Measurements from ENCODE around the gene TLE6.

TLE6 gene

GRCh38 chr19:2977746-2978138 is 378 bp downstream of the TLE6 start:
- Histone ChIP-seq H3K36me3 (replicated peaks; ENCODE audit: insufficient read depth, low read length) (no peaks in the 10 kb centered on the region), H4K20me1 (ENCODE audit: insufficient read depth, low read length) (no peaks in the 10 kb centered on the region), H3K4me1 (ENCODE audit: low read length) (no peaks in the 10 kb centered on the region), H2AFZ (ENCODE audit: low read length) (no peak overlapping the region; the same call in 1 of the 2 replicates), H3K9me3 (replicated peaks; ENCODE audit: insufficient read depth, low read length) (no peaks in the 10 kb centered on the region), H3K4me2 (ENCODE audit: low read depth, low read length) (no peak overlapping the region), H3K79me2 (ENCODE audit: low read length) (no peaks in the 10 kb centered on the region), H3K4me3 (ENCODE audit: low read length) (no peak overlapping the region), H3K27ac (ENCODE audit: low read length) (no peak overlapping the region), H3F3A (ENCODE audit: insufficient read depth, low read length) (no peaks in the 10 kb centered on the region), H3K9me2 (replicated peaks; ENCODE audit: insufficient read depth, low read length) (no peaks in the 10 kb centered on the region), H3K9ac (ENCODE audit: low read length) (no peak overlapping the region), H3K27me3 (replicated peaks; ENCODE audit: insufficient read depth, low read length) (peaks cover 94% of the 10 kb centered on the region)
- TF ChIP-seq EZH2phosphoT487 (IDR thresholded peaks at IDR 0.05; ENCODE audit: low read length), result no peak
- TF ChIP-seq EZH2 (optimal IDR thresholded peaks at IDR 0.05; ENCODE audit: low read depth, low read length), result no peak
- no peak for TF ChIP-seq CTCF (IDR thresholded peaks at IDR 0.05; ENCODE audit: low read length)
- DNase-seq, result no peak

GRCh38 chr19:2978166-2978767 is 903 bp downstream of the TLE6 start:
- Histone ChIP-seq H3K9ac (ENCODE audit: low read length) (no peak overlapping the region), H3K36me3 (replicated peaks; ENCODE audit: insufficient read depth, low read length) (no peaks in the 10 kb centered on the region), H3K4me1 (ENCODE audit: low read length) (no peaks in the 10 kb centered on the region), H3K9me2 (replicated peaks; ENCODE audit: insufficient read depth, low read length) (no peaks in the 10 kb centered on the region), H4K20me1 (ENCODE audit: insufficient read depth, low read length) (no peaks in the 10 kb centered on the region), H3K4me3 (ENCODE audit: low read length) (no peak overlapping the region), H3K27me3 (replicated peaks; ENCODE audit: insufficient read depth, low read length) (peaks cover 94% of the 10 kb centered on the region), H3K9me3 (replicated peaks; ENCODE audit: insufficient read depth, low read length) (no peaks in the 10 kb centered on the region), H2AFZ (ENCODE audit: low read length) (no peak overlapping the region), H3K79me2 (ENCODE audit: low read length) (no peaks in the 10 kb centered on the region), H3K4me2 (ENCODE audit: low read depth, low read length) (no peak overlapping the region), H3F3A (ENCODE audit: insufficient read depth, low read length) (no peaks in the 10 kb centered on the region), H3K27ac (ENCODE audit: low read length) (no peak overlapping the region)
- no peak for DNase-seq
- TF ChIP-seq EZH2phosphoT487 (IDR thresholded peaks at IDR 0.05; ENCODE audit: low read length) (no peak), EZH2 (optimal IDR thresholded peaks at IDR 0.05; ENCODE audit: low read depth, low read length) (no peak), CTCF (IDR thresholded peaks at IDR 0.05; ENCODE audit: low read length) (no peak)

- Histone ChIP-seq H3K4me3 (ENCODE audit: low read length) (no peak overlapping the region), H3F3A (ENCODE audit: insufficient read depth, low read length) (no peaks in the 10 kb centered on the region), H3K36me3 (replicated peaks; ENCODE audit: insufficient read depth, low read length) (no peaks in the 10 kb centered on the region), H3K9me2 (replicated peaks; ENCODE audit: insufficient read depth, low read length) (no peaks in the 10 kb centered on the region), H3K4me2 (ENCODE audit: low read depth, low read length) (no peak overlapping the region), H3K27me3 (replicated peaks; ENCODE audit: insufficient read depth, low read length) (peaks cover 94% of the 10 kb centered on the region), H3K79me2 (ENCODE audit: low read length) (no peaks in the 10 kb centered on the region), H2AFZ (ENCODE audit: low read length) (no peak overlapping the region), H3K4me1 (ENCODE audit: low read length) (no peaks in the 10 kb centered on the region), H3K9me3 (replicated peaks; ENCODE audit: insufficient read depth, low read length) (no peaks in the 10 kb centered on the region), H4K20me1 (ENCODE audit: insufficient read depth, low read length) (no peaks in the 10 kb centered on the region), H3K27ac (ENCODE audit: low read length) (no peak overlapping the region), H3K9ac (ENCODE audit: low read length) (no peak overlapping the region)
- no peak for TF ChIP-seq EZH2phosphoT487 (IDR thresholded peaks at IDR 0.05; ENCODE audit: low read length)
- TF ChIP-seq CTCF (IDR thresholded peaks at IDR 0.05; ENCODE audit: low read length), result no peak
- no peak for TF ChIP-seq EZH2 (optimal IDR thresholded peaks at IDR 0.05; ENCODE audit: low read depth, low read length)
- DNase-seq, result no peak
Measured at GRCh38 chr19:2978772-2979171, 1.4 kb downstream of the TLE6 start.
